Left lobe of liver (tissue), 2 donors: ENCODE data around the gene THUMPD3. TPM values are rescaled to one million over a fixed set of nuclear protein-coding genes. Genes with fewer than 3 reads are reported as not detected.

Experiments
- ATAC-seq: fragments of 200-7000 bp; cut with Tn5 transposase; one replicate; pipeline ENCODE4 v1.9.1; 2020; ENCODE audit warnings: mild to moderate bottlenecking, moderate library complexity
- DNase-seq: peaks from one replicate; pipeline ENCODE4 v3.0.0-alpha.2; 2020; ENCODE audit warnings: low spot score
- total RNA-seq: library from RNA; stranded (reverse); gene quantifications from one replicate; pipeline ENCODE4 v1.2.1, GENCODE V29; 2021
- donor health status: DM: no; HTN: no; CAD: no; lungs with moderate emphysema.
- donor health status: DM: no; HTN: yes; CAD: no.

THUMPD3 gene
- total RNA-seq, 1 donor from 2014 or later = 19.6 TPM

GRCh38 chr3:9396632-9397331 is 33.9 kb downstream of the THUMPD3 start:
- peak; percentile 76 for ATAC-seq
- peak; percentile 98 for DNase-seq

GRCh38 chr3:9397332-9397905 is 34.6 kb downstream of the THUMPD3 start, which contains the start of gene SETD5:
Gene SETD5 (plus strand): TSS chr3:9397615. CDS start chr3:9428939, 31,324 bp downstream.
- ATAC-seq = peak; percentile 74

GRCh38 chr3:9397906-9398699 is 35.2 kb downstream of the THUMPD3 start:
- no peak for ATAC-seq
- DNase-seq = peak; percentile 66

More at GRCh38 chr3:9397332-9397905, 34.6 kb downstream of the THUMPD3 start, which contains the start of gene SETD5:
- DNase-seq = peak; percentile 99

GRCh38 chr3:9398700-9399336 is 36.0 kb downstream of the THUMPD3 start:
- DNase-seq (no peak), ATAC-seq (no peak)

GRCh38 chr3:9399337-9399703 is 36.5 kb downstream of the THUMPD3 start:
- ATAC-seq (no peak), DNase-seq (no peak)

- DNase-seq = peak; percentile 64
- peak; percentile 7 for ATAC-seq
Measured at GRCh38 chr3:9399746-9400145, 36.9 kb downstream of the THUMPD3 start.

- DNase-seq (no peak), ATAC-seq (no peak)
Measured at GRCh38 chr3:9400616-9401015, 37.8 kb downstream of the THUMPD3 start.

- no peak for DNase-seq
- ATAC-seq = no peak
Measured at GRCh38 chr3:9401986-9402385, 39.1 kb downstream of the THUMPD3 start.

- DNase-seq = peak; percentile 72
Measured at GRCh38 chr3:9402410-9403228, 39.8 kb downstream of the THUMPD3 start.

GRCh38 chr3:9403463-9403862 is 40.6 kb downstream of the THUMPD3 start:
- no peak for DNase-seq
- ATAC-seq = no peak

More at GRCh38 chr3:9402410-9403228, 39.8 kb downstream of the THUMPD3 start:
- peak; percentile 75 for ATAC-seq

- ATAC-seq = no peak
- DNase-seq = no peak
Measured at GRCh38 chr3:9404680-9405079, 41.8 kb downstream of the THUMPD3 start.

GRCh38 chr3:9405756-9406155 is 42.9 kb downstream of the THUMPD3 start:
- ATAC-seq (no peak), DNase-seq (no peak)

- DNase-seq (no peak), ATAC-seq (no peak)
Measured at GRCh38 chr3:9406856-9407626, 44.2 kb downstream of the THUMPD3 start.

GRCh38 chr3:9408061-9408460 is 45.2 kb downstream of the THUMPD3 start:
- no peak for ATAC-seq
- no peak for DNase-seq

- ATAC-seq = no peak
- no peak for DNase-seq
Measured at GRCh38 chr3:9408546-9408945, 45.7 kb downstream of the THUMPD3 start.

- ATAC-seq (no peak), DNase-seq (no peak)
Measured at GRCh38 chr3:9409981-9410854, 47.4 kb downstream of the THUMPD3 start.

- ATAC-seq = no peak
- DNase-seq = no peak
Measured at GRCh38 chr3:9411302-9411701, 48.4 kb downstream of the THUMPD3 start.

- ATAC-seq (no peak), DNase-seq (no peak)
Measured at GRCh38 chr3:9412293-9412692, 49.4 kb downstream of the THUMPD3 start.

- no peak for DNase-seq
- peak; percentile 61 for ATAC-seq
Measured at GRCh38 chr3:9414826-9415225, 52.0 kb downstream of the THUMPD3 start.
